ENCODE results near the gene ZNF628. TPM values are rescaled to one million over a fixed set of nuclear protein-coding genes. Genes with fewer than 3 reads are reported as not detected.

The ZNF628 gene
- polyA plus RNA-seq, 3 donors: 0.50 to 3.1 TPM; not detected in 1

DNA sequence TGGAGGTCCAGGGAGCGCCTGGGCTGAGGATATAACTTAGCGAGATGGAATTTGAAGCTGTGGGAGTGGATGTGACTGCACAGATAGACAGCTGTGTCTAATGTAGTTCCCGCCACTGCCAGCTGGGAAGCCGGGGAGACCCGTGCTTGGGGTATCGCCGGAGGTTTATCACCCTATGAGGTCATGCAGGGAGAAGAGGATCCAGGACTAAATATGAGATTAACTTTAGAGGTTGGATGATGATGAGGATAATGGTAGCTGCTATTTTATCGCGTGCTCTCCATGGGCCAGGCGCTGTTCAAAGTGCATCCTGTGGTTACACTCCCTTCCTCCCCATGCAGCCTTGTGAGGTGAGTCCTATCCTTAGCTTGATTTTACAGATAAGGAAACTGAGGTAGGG, 31.7 kb downstream of the ZNF628 start:
- TF ChIP-seq, protein P1, sequence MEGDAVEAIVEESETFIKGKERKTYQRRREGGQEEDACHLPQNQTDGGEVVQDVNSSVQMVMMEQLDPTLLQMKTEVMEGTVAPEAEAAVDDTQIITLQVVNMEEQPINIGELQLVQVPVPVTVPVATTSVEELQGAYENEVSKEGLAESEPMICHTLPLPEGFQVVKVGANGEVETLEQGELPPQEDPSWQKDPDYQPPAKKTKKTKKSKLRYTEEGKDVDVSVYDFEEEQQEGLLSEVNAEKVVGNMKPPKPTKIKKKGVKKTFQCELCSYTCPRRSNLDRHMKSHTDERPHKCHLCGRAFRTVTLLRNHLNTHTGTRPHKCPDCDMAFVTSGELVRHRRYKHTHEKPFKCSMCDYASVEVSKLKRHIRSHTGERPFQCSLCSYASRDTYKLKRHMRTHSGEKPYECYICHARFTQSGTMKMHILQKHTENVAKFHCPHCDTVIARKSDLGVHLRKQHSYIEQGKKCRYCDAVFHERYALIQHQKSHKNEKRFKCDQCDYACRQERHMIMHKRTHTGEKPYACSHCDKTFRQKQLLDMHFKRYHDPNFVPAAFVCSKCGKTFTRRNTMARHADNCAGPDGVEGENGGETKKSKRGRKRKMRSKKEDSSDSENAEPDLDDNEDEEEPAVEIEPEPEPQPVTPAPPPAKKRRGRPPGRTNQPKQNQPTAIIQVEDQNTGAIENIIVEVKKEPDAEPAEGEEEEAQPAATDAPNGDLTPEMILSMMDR (IDR thresholded peaks at IDR 0.05): no peak
- no peak overlapping the region for H3K27ac Mint-ChIP-seq
- H3K4me1 Mint-ChIP-seq: peaks cover 8% of the 10 kb centered on the region

DNA sequence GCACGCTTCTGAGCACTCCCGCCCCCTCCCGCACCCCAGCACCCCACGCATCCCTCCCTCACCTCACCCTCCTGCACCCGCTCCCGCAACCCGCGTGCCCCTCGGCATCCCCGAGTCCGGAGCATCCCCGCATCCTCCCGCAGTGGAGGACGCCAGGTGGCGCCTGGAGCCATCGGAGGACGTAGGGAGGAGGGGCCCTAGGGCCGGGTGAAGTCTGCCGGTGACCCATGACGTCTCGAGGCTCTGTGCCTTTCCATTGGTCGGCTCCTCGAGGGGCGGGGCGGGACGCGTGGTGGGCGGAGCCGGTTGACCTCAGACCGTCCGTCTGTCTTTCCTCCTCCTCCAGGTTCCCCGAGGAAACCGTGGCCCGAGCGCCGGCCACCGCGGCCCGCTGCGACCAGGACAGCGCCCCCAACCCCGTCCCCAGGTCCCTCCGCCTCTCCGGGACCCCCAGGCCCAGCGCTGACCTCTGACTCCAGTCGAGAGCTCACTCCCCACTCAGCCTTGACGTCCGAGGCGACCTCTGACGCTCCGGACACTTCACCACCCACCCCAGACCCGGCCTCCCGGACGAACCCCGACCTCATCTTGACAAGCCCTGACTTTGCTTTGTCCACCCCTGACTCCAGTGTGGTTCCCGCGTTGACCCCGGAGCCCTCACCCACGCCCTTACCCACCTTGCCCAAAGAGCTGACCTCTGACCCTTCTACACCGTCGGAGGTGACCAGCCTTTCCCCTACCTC, 40.6 kb downstream of the ZNF628 start:
- peaks cover 3 to 11% (median 6%) of the 10 kb centered on the region in 3 donors for H3K27me3 Mint-ChIP-seq (ENCODE audit: low read depth in 3 of 3)
- H3K4me3 ChIP-seq (replicated peaks in 1 of 3; ENCODE audit: low read depth in 2 of 3, low read length in 3 of 3): peak overlapping the region; percentile 37 to 70 (median 39)

More for the DNA sequence above, 31.7 kb downstream of the ZNF628 start:
- no peak overlapping the region for H3K4me3 Mint-ChIP-seq
- H3K79me2 ChIP-seq (ENCODE audit: insufficient read depth, low read length): no peaks in the 10 kb centered on the region
- no peak overlapping the region for H3K9ac ChIP-seq (ENCODE audit: insufficient read depth, low read length, poor library complexity, severe bottlenecking)
- H3K27me3 Mint-ChIP-seq (ENCODE audit: low read depth in 3 of 3): peaks cover 6 to 21% (median 16%) of the 10 kb centered on the region in 3 donors
- intact Hi-C loops (cut with micrococcal nuclease): no loop called here
- H3K9me3 ChIP-seq (replicated peaks in 1 of 2; ENCODE audit: control insufficient read depth in 1 of 2, insufficient read depth in 1 of 2, low read length in 2 of 2): no peaks in the 10 kb centered on the region
- H2AFZ ChIP-seq (ENCODE audit: insufficient read depth, low read depth, low read length, poor library complexity, severe bottlenecking): no peak overlapping the region
- 75% methylated on average over 5 of the region's 10 CpGs for WGBS (ENCODE audit: insufficient coverage)
- no peak overlapping the region for H3K4me3 ChIP-seq (replicated peaks in 1 of 3; ENCODE audit: low read depth in 2 of 3, low read length in 3 of 3)
- H3K4me1 ChIP-seq (ENCODE audit: control insufficient read depth in 1 of 2, insufficient read depth in 2 of 2, low read length in 2 of 2): peaks cover 5 to 11% of the 10 kb centered on the region in 2 donors
- no peak overlapping the region for H3K27ac ChIP-seq (ENCODE audit: low read depth in 1 of 2, low read length in 2 of 2)
- no peaks in the 10 kb centered on the region for H4K20me1 ChIP-seq (ENCODE audit: insufficient read depth, low read length)
- H3K9me3 Mint-ChIP-seq: peaks cover 0 to 6% (median 0%) of the 10 kb centered on the region in 7 donors
- no peaks in the 10 kb centered on the region for H3K36me3 ChIP-seq (replicated peaks in 1 of 2; ENCODE audit: control insufficient read depth in 1 of 2, insufficient read depth in 2 of 2, low read length in 2 of 2)
- no peak for DNase-seq
- H3K27me3 ChIP-seq (ENCODE audit: control insufficient read depth in 2 of 2, insufficient read depth in 2 of 2, low read length in 2 of 2): peaks cover 0 to 3% of the 10 kb centered on the region in 2 donors
- H3K36me3 Mint-ChIP-seq: no peaks in the 10 kb centered on the region
- H3K4me2 ChIP-seq (replicated peaks; ENCODE audit: extremely low read depth, low read length, poor library complexity, severe bottlenecking): no peak overlapping the region

More for the DNA sequence above, 40.6 kb downstream of the ZNF628 start:
- Histone ChIP-seq H3K4me1 (ENCODE audit: control insufficient read depth in 1 of 2, insufficient read depth in 2 of 2, low read length in 2 of 2) (peaks cover 4 to 11% of the 10 kb centered on the region in 2 donors), H3K9me3 (replicated peaks in 1 of 2; ENCODE audit: control insufficient read depth in 1 of 2, insufficient read depth in 1 of 2, low read length in 2 of 2) (no peaks in the 10 kb centered on the region), H2AFZ (ENCODE audit: insufficient read depth, low read depth, low read length, poor library complexity, severe bottlenecking) (peak overlapping the region; percentile 92), H3K27me3 (ENCODE audit: control insufficient read depth in 2 of 2, insufficient read depth in 2 of 2, low read length in 2 of 2) (no peaks in the 10 kb centered on the region), H3K79me2 (ENCODE audit: insufficient read depth, low read length) (no peaks in the 10 kb centered on the region), H3K36me3 (replicated peaks in 1 of 2; ENCODE audit: control insufficient read depth in 1 of 2, insufficient read depth in 2 of 2, low read length in 2 of 2) (no peaks in the 10 kb centered on the region), H4K20me1 (ENCODE audit: insufficient read depth, low read length) (no peaks in the 10 kb centered on the region), H3K9ac (ENCODE audit: insufficient read depth, low read length, poor library complexity, severe bottlenecking) (peak overlapping the region; percentile 47), H3K4me2 (replicated peaks; ENCODE audit: extremely low read depth, low read length, poor library complexity, severe bottlenecking) (peak overlapping the region; percentile 77), H3K27ac (ENCODE audit: low read depth in 1 of 2, low read length in 2 of 2) (peak overlapping the region in 1 of 2 donors; percentile 61)
- H3K36me3 Mint-ChIP-seq: no peaks in the 10 kb centered on the region
- H3K4me1 Mint-ChIP-seq: peaks cover 3% of the 10 kb centered on the region
- intact Hi-C loops (cut with micrococcal nuclease): loop anchor here (2.0 to 5.0 kb wide), 3 partner anchors 90 to 115 kb away; partner anchors contain the start of gene ZNF865 (in 1 of the 2)
- TF ChIP-seq, protein P1 (IDR thresholded peaks at IDR 0.05): peak; percentile 67
- DNase-seq: peak; percentile 92 to 94 (median 94)
- peak overlapping the region; percentile 72 to 85 for H3K4me3 Mint-ChIP-seq
- H3K9me3 Mint-ChIP-seq: no peaks in the 10 kb centered on the region
- WGBS (ENCODE audit: insufficient coverage): 10% methylated on average over 55 of the region's 61 CpGs
- H3K27ac Mint-ChIP-seq: peak overlapping the region; percentile 68 to 94 (median 91)
